ENCODE data around the gene NLGN4X.

Gene NLGN4X

GRCh38 chrX:6151971-6152370, 76.7 kb downstream of the NLGN4X start:
- DNase-seq (ENCODE audit: low spot score), result no peak

- no peak for DNase-seq (ENCODE audit: low spot score)
Measured at GRCh38 chrX:6149060-6149872, 79.4 kb downstream of the NLGN4X start.

- DNase-seq (ENCODE audit: low spot score), result peak; percentile 3
Measured at GRCh38 chrX:6134255-6134654, 94.4 kb downstream of the NLGN4X start.

GRCh38 chrX:6132970-6133369, 95.7 kb downstream of the NLGN4X start:
- DNase-seq (ENCODE audit: low spot score), result no peak

- no peak for DNase-seq (ENCODE audit: low spot score)
Measured at GRCh38 chrX:6131287-6131686, 97.4 kb downstream of the NLGN4X start.

GRCh38 chrX:6129195-6129594, 99.5 kb downstream of the NLGN4X start:
- no peak for DNase-seq (ENCODE audit: low spot score)

GRCh38 chrX:6120329-6120728, 108.3 kb downstream of the NLGN4X start:
- no peak for DNase-seq (ENCODE audit: low spot score)

- DNase-seq (ENCODE audit: low spot score), result no peak
Measured at GRCh38 chrX:6095469-6095868, 133.2 kb downstream of the NLGN4X start.

GRCh38 chrX:6074532-6074931, 154.1 kb downstream of the NLGN4X start:
- no peak for DNase-seq (ENCODE audit: low spot score)

GRCh38 chrX:6071731-6072130, 156.9 kb downstream of the NLGN4X start:
- DNase-seq (ENCODE audit: low spot score), result no peak

GRCh38 chrX:6067600-6067999, 161.1 kb downstream of the NLGN4X start:
- DNase-seq (ENCODE audit: low spot score), result no peak

- no peak for DNase-seq (ENCODE audit: low spot score)
Measured at GRCh38 chrX:6053141-6053540, 175.5 kb downstream of the NLGN4X start.

GRCh38 chrX:6052111-6052745, 176.4 kb downstream of the NLGN4X start:
- peak; percentile 7 for DNase-seq (ENCODE audit: low spot score)

- DNase-seq (ENCODE audit: low spot score), result no peak
Measured at GRCh38 chrX:6049132-6049531, 179.5 kb downstream of the NLGN4X start.

- peak; percentile 28 for DNase-seq (ENCODE audit: low spot score)
Measured at GRCh38 chrX:6041630-6042029, 187.0 kb downstream of the NLGN4X start.

- no peak for DNase-seq (ENCODE audit: low spot score)
Measured at GRCh38 chrX:6029014-6029413, 199.7 kb downstream of the NLGN4X start.

GRCh38 chrX:6026980-6027379, 201.7 kb downstream of the NLGN4X start:
- peak; percentile 19 for DNase-seq (ENCODE audit: low spot score)

GRCh38 chrX:6026429-6026828, 202.2 kb downstream of the NLGN4X start:
- DNase-seq (ENCODE audit: low spot score), result no peak

GRCh38 chrX:6024204-6024603, 204.5 kb downstream of the NLGN4X start:
- peak; percentile 68 for DNase-seq (ENCODE audit: low spot score)

GRCh38 chrX:6021316-6022091, 207.2 kb downstream of the NLGN4X start:
- peak; percentile 49 for DNase-seq (ENCODE audit: low spot score)

- no peak for DNase-seq (ENCODE audit: low spot score)
Measured at GRCh38 chrX:6019076-6019475, 209.6 kb downstream of the NLGN4X start.

GRCh38 chrX:6015423-6015822, 213.2 kb downstream of the NLGN4X start:
- DNase-seq (ENCODE audit: low spot score), result no peak

- DNase-seq (ENCODE audit: low spot score), result no peak
Measured at GRCh38 chrX:6012357-6012756, 216.3 kb downstream of the NLGN4X start.
